GM19468 (cell line): ENCODE results near the gene GRIK4.

Source experiments
- ATAC-seq: cut with Tn5 transposase; IDR thresholded peaks from one replicate; pipeline ENCODE4 v1.9.1; 2021; ENCODE audit warnings: mild to moderate bottlenecking, moderate library complexity, moderate number of reproducible peaks; ENCODE audit not compliant: unreplicated experiment; ENCODE audit errors: extremely low read depth

The GRIK4 gene

DNA sequence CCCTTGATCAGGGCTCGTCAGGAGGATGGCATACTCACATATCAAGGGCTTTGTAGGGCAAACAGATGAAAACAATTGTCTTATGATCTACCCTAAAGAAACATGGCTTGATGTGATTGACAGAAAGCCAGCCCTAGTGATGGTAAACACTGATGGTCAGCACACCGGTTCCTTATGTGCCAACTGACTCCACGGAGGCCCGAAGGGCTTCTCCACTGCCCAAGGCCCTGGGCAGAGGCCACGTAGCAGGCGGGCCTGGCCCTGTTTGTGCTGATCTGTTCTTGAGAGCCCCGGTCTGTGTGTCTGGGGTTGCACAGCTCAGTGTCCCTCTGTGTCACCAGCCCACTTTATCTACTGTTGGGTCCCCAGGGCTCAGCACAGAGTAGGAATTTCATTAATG is 115.2 kb downstream of the GRIK4 start:
- no peak for ATAC-seq

DNA sequence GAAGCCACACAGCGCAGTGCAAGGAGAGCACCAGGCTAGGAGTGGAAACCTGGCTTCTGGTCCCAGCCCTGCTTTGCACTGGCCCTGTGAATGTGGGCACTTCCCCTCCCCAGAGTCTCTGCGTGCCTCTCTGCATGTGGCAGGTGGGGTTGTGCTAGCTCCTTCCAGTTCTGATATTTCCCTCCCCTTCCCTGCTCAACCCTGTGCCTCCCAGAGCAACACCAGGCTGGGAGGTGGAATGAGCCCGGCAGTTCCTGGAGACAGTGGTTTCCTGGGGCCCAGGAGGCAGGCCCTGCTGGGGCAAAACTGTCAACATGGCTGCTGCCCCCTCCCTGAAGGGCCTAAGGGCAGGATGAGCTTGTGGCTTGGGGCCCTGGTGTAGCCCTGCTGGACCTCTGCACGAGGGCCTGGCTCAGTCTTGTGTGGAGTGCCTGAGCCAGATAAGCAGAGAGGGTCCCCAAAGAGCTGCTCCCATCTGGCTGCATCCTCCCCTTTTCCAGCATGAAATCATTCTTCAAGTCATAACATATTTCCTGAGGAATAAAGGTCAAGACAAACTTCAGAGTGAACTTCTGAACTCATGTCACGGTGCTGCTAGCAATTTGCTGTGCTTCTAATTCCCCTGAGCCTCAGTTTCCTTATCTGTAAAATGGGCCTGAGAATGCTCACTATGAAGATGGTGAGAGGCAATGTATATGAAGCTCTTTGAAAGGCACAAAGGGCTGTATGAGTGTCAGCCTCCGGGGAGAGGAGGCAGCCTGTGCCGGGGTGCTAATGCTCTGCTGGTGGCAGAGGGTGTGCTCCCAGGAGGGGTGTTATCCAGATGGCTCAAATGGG is 116.0 kb downstream of the GRIK4 start:
- ATAC-seq, result no peak

DNA sequence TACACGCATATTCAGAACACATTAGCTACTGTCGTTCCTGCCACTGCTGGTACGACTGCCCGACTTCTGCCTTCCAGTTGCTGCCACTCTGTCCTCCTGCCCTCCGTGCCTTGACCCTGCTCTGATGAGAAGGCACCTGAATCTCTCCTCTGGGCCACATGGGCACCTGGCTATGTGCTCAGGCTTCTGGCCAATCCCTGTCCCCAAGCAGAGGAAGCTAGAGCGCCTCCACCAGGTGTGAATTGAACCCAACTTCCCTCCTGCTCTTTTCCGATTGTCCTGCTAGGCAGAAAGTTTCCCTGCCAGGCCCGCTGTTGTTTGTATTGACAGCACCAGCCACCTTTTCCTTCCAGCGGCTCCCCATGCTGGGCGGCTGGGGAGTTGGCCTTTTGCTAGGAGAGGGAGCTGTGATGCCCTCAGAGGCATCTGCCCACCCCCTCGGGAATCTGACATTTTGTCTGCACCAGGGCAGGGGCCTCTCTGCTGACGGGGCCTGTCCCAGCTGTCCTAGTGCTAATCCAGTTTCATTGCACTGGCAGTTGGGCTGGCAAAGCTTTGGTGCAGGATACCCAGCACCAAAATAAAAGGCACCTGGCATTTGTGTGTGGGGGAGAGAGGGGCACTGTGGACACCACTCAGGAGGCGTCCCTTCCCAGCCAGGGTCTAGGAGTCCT is 118.0 kb downstream of the GRIK4 start:
- ATAC-seq, result no peak

DNA sequence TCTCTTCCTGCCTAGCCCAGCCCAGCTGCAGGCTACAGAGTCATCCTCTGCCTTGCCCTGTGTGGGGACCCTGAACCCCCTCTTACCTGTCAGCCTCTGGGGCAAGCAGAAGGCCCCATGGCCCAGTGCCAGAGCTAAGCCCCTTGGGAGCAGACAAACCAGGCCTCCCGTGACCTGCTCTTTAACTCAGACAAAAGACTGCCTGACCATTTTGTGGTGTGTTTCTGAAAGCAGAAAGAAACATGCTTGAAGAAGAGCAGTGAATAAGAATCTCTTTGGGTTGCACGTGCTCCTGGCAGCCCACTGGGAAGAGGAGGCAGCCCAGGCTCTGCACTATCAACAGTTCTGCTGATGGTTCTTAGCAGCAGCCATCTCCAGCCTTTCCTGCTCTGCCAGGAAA is 118.6 kb downstream of the GRIK4 start:
- ATAC-seq, result no peak

DNA sequence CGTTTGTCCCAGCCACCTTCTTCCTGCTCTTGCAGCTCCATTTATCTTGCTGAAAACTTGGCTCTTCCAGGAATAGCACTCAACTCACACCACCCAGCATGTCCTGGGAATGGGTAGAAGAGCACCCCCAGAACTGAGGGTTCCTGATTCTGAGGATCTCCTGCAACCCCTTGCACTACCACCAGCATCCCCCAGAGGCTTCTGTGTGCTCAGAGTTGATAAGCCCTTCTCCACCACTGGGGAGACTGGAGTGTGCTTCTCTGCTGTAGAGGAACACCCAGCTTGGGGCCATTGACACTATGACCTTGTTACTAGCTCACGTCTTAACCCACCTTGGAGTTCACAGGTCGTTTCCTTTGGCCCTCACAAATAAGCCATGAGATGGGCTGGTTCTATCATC is 121.0 kb downstream of the GRIK4 start:
- ATAC-seq, result no peak

DNA sequence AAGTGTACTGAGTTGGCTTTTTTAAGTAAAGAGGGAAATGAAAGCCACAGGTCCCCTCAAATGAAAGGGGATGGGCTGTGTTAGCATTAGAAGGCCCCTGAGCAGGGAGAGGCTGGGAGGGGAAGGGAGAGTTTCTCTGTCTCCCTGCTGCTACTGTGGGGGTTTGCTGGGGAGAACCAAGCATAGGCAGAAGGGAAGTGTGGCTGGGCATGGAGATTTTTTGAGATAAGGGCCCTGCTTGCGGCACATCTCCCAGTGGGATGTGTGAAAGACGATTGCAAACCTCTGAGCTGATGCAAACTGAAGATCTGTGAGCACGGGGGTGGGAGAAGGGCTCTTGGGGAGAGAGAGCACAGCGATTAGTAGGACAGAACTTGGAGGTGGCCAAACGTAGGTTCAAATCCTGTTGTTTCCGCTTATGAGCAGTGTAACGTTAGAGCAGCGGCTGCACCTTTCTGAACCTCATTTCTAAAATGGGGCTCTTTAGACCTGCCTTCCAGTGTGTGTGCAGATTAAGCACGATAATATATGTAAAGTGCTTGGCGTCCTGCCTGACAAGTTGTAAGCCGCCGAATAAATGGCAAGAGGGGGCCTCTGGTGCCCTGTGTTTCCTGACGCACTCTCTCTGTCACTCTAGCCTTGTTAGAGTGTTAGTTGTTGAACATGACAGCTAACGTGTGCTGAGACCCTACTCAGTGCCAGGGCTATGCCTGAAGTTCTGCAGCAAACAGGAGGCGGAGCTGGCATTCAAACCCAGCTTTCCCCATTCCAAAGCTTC is 122.3 kb downstream of the GRIK4 start:
- no peak for ATAC-seq

DNA sequence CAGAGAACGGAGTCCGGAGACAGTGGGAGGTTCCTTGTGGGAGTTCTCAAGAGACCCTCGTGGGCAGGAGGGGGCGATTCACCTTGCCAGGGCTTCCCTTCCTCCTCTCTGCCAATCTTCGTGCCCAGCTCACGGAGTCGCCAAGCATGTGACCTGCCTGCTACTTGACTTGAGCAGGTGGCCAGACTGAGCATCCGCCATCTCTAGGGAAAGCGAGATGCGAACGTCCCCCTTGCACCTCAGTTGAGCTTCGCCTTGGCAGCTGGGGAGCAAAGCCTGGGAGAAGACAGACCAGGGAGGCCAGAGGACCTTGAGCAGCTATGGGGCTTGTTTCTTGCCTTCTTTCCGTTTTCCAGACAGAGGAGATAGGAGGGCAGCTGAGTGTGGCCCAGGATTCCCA is 123.2 kb downstream of the GRIK4 start:
- no peak for ATAC-seq

DNA sequence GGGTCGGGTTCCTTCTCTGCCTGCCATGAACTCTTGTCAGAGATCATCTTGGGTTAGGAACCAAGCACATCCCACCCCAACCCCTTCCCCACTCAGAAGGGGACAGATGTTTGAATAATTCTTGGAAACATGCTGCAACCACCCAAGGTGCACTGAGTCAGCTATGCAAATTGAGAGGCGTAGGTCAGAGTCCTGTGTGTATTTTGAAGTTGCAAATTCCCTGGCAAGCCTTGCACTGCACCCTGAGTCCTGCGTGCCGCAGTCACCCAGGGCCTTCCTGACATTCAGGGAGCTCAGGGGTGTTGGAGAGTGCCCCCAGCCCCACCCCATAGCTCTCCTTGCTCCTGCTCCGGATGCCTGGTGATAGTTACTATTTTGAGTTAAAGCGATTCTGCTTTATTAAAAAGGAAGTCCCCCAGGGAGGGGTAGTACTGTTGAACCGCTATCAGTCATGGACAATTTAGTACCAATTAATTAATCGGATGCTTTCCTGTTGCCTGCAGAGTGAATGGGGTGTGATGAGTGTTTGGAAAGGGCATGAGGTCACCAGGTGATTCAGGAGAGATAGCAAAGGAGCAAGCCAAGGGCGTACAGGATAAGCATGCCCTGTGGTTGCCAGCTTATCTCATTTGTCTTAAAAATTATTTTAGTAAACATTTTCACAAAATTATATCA is 123.7 kb downstream of the GRIK4 start:
- no peak for ATAC-seq

DNA sequence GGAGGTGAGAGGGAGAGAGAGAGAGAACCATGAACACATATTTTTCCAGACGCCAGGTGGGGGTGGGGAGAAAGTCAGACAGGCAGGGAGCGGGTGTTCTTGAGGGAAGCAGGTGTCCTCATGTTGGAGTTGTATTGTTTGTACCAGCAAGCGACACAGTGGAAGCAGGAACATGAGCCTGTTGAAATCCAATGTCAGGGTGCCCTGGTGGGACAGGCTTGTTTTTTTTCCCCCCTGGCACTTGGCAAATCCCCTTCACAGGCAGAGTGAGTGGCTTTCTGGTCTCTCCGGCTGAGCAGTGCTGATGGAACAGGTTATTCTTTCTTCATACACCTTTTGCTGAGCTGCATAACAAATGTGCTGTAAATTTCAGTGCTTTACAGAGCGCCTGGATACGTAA is 125.6 kb downstream of the GRIK4 start:
- ATAC-seq, result no peak

DNA sequence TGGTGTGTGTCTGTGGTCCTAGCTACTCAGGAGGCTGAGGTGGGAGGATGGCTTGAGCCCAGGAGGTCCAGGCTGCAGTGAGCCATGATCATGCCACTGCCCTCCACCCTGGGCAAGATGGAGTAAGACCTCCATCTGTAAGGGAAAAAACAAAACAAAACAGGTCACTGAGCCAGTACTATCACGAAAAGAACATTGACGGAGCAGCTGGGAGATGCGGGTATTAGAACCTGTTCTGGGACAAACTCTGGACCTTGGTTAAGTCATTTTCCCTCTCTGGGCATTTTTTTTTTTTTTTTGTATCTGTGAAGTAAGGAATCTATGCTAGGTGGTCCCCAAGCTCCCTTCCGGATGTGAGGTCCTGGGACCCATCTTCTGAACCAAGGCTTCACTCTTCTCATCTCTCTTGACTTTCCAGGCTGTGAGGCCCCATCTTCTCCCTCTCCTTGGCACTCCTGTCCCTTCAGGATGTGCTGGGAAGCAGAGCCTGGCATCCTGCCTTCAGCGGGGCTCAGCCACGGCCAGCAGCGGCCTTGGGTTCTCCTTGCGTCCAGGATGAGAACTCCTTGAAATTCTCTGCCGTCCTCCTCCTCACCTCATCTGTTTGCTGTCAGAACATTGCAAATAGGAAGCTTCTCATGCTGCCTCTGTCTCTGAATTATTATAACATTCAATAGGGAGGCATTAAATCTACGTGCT is 130.8 kb downstream of the GRIK4 start:
- ATAC-seq, result no peak

DNA sequence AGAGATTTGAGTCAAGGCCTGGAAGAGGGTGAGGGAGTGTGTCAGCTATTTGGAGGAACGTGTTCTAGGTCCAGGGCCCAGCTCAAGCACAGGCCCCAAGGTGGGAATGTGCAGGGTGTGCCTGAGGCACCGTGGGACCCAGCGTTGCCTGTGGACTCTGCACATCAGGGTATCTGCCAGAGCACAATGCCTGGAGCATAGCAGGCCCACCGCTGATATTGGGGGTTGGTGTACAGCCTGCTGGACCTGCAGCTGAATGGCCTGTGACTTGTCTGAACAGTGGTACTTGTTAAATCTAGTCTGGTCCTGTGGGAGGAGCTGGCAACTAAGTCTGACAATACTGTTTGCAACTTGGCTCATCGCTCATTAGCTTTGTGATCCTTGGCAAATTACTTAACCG is 131.7 kb downstream of the GRIK4 start:
- no peak for ATAC-seq

DNA sequence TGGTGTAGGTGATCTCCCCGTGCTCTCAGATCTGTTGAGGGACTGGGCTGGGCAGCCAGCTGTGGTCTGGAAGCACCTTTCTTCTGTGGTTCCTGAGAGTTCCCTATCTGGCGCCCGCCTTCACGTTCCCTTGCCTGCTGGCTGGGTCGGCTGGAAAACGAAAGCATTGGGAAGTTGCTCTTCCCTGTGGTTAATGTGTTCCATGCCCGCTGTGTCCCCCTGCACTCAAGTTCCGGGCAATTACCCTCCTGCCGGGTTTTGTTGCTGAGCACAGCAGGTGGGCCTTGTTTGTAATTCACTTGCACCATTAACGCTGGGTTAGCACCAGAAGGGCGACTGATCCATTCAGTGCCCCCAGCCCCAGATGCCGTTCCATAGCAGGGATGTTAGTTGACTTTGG is 134.1 kb downstream of the GRIK4 start:
- no peak for ATAC-seq

DNA sequence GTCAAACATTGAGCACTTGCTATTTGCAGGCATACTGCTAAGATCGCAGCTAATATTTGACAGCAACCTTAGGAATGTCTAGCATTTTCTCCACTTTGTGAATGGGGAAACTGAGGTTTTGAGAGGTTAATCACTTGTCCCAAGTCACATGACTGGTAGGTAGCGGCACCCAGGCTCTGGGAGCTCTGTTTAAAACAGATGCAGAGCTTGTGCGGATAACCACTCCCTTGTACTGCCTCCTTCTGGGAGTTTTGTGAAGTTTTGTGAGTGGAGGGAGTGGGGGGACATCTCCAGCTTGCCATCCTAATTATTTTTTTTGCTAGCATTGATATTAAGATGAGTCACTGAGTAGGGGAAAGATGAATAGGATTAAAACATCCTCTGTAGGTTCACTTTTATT is 134.7 kb downstream of the GRIK4 start:
- no peak for ATAC-seq

DNA sequence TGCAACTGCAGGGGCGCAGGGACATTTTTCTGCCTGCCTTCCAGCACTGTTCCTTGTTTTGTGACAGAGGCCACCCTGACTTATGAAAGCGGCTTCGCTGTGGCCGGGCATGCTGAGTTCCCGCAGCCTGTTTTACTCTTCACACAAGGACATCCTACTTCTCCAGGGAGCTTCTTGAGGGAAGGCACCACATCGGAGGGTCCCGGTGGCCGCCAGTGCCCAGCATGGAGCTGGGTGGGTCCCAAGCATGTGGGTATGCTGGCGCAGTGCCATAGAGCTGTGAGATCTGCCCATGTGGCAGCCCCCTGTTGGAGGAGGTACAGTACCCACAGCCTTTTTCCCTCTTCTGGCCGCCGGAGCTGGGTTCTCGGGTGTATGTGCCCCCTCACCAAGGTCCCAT is 136.1 kb downstream of the GRIK4 start:
- ATAC-seq, result no peak

DNA sequence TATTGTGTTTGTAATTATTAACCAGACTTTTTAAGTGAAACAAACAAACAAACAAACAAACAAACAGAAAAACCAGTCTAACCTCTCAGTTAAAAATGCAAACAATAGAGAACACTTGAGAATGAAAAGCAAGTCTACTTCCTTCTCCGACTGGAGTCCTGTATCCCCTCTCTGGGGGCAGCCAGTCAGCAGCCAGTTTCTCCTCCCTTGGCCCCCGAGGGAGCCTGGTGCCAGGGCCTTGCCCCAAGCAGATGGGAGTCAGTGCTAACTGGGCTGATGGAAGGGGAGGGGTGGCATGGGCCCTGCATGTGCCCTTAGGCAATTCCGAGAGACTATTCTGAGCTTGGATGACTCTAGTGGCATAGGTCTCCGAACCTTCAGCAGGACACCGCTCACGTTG is 137.2 kb downstream of the GRIK4 start:
- ATAC-seq, result no peak

DNA sequence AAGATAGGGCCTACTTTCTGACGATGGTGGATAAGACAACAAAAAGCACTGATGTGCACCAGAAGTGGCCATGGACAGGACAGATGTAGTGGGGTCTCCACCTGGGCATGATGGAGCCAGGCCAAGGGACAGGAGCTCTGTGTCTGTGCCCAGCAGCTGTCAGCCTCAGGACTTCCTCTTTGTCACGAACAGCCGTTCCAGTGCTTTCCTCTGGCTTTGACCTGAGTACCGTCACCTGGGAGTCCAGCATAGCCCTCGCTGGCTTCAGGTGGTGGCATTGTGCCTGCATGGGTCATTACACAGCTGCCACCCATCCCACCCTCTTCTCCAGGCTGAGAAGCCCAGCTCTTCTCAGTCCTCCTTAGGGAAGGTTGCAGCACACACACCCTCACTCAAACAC is 137.8 kb downstream of the GRIK4 start:
- ATAC-seq, result no peak

DNA sequence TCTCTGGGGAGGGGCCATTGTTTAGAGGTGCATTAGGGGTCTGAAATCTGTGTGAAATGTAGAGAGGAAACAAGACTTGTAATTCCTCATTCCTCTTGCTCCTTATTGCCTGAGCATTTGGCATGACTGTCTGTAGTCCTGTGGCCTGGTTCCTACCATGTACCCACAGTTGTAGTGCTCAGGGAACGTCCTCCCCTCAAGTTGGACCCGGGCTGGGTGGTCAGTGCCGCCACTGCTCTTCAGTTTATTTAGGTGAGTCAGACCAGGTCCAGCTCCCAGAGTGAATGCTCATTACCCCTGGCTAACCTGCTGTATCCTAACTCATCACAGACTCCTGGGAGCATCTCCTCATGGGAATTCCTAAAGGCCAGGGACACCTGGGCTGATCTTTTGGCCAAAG is 139.8 kb downstream of the GRIK4 start:
- ATAC-seq, result no peak

DNA sequence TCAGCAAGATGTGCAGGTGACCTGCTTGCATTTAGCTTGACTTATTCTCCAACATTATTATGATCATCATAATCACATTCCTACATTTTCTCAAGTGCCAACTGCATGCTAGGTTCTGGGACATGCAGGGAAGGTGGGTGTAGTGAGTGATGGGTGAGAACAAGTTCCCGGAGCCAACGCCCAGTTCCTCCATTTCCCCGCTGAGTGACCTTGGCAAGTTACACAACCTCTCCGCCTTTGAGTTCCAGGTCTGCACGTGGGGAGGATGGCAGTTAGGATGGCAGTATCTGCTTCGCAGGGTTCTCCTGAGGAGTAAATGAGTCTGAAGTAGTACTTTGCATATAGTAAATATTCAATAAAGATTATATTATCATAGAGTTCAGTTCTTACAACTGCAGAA is 140.3 kb downstream of the GRIK4 start:
- ATAC-seq, result no peak

DNA sequence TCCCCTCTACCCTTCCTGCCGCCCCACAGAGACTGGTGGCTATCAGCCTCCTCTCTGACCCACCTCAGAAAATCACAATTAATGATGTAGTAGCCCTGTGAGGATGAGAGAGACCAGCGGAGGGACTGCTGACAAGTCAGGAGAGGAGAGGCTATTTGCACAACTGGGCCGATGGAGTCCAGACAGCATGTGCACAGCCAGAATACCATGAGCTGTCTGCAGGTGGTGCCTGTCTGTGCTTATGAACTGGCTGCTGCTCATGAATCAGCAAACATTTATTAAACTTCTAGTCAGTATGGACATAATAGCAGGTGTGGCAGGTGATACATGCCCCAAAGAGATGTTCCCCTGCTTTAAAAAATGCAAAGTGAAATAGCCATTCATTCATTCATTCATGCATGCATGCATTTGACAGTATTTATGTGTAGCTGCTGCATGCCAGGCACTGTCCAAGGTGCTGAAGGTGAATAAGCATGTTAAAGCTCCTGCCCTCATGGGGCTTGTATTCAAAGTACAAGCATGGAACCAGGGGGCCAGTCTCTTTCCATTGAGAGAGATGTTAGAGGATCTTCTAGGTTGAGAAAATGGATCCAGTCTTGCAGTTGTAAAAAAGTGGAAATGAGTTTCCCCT is 141.3 kb downstream of the GRIK4 start:
- ATAC-seq, result no peak

DNA sequence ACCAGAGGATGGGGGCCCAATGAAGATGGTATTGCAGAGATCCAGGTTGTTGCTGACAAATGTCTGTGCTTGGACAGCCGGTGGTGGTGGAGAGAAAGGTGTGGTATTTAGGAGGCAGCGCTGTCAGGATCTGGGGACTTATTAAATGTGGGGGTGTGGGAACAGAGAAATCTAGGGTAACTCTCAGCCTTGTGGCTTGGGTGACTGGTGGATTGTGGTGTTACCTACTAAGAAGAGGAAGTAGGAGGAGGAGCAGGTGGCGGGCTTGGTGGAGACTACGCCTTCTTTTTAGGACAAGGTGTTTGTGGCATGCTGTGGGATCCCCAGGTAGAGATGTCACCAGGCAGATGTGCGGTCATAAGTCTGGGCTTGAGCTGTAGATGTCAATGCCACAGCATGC is 144.0 kb downstream of the GRIK4 start:
- no peak for ATAC-seq
